EH (cell line): ENCODE results near the gene KCNJ15.
"Not testable (repeated sequence)": the region's sequence is repeated elsewhere in the genome, so short reads cannot be mapped to it uniquely, and the experiment has no call there.

Source experiments
- DNase-seq: peaks from one replicate; pipeline ENCODE4 v3.0.0-alpha.2; 2015; ENCODE audit warnings: low read depth

KCNJ15 gene

DNA sequence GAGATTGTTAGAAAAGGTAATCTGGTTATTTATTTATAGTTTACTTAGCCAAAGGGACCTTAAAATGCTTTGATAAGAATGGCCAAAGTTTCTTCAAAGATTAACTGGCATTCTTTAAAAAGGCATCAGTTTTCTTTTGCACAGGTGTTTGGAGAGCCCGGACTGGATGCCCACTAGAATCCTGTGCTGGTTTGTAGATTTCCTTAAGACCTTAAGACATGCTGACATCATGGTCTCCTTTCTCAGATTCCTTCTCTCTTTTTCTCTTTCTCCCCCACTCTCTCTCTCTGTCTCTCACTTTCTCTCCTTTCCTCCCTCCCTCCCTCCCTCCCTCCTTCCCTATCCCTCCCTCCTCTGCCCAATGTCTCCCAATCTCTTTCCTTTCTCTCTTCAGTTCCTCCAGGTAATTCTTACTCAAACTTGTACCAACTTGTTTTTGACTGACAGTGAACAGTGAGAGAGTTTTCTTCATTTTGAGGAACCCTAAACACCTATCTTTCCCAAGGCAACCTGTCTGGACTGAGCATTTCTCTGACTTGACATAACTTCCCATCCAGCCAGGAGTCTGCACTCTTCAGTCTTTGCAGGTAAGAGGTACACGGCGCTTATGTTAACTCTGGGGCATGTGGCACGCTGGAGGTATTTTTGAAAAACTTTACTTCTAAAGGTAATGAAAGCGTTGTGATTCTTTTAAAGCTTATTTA lies at the start of gene KCNJ15:
KCNJ15 (plus strand) TSS at position 393 of the 704 bp plus-strand sequence. CDS start 42,271 bp downstream, outside the sequence.
- DNase-seq: no peak

GRCh38 chr21:38208118-38208517 lies 48.7 kb upstream of the KCNJ15 start:
- no peak for DNase-seq

DNA sequence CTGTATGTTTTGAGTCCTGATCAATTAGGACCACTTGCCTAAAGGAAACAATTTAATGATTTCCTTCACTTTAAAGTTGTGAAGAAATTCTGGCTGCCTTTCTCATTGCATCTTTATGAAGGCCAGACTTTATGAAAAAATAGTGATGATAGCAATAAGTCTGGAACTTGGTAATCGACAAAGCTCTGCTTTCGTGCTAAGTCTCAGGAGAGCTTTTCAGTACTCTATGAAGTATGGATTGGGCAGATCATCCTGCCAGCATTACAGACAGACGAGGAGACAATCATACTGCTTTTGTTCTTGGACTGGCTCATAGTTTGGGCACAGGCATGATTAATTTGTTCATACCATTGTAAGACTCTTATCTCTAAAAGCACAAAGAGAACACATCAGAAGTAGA lies 45.5 kb upstream of the KCNJ15 start:
- no peak for DNase-seq

GRCh38 chr21:38212706-38213105 lies 44.1 kb upstream of the KCNJ15 start:
- DNase-seq: no peak

GRCh38 chr21:38219049-38219628 lies 37.7 kb upstream of the KCNJ15 start:
- DNase-seq: peak; percentile 82

DNA sequence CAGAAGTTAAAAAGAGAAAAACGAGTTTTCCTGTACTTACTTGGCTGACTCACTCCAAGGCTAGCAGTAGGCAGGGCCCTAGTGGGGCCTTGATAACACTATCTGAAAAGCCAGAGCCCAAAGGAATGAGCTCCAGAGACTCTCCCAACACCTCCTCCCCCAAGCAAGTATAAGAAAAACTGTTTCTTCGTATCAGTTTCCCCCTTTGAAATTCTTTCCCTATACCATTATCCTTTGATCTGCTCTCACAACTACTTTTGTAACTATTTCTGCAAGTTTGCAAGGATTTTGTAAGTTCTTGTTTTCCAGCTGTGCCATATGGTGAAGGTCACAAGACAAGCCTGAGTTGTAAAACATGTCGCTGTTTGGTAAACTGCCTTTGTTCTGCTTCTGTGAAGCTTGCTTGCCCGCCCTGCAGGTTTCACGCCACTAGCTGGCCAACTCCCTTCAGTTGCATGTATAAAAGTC lies 36.5 kb upstream of the KCNJ15 start:
- DNase-seq: no peak

DNA sequence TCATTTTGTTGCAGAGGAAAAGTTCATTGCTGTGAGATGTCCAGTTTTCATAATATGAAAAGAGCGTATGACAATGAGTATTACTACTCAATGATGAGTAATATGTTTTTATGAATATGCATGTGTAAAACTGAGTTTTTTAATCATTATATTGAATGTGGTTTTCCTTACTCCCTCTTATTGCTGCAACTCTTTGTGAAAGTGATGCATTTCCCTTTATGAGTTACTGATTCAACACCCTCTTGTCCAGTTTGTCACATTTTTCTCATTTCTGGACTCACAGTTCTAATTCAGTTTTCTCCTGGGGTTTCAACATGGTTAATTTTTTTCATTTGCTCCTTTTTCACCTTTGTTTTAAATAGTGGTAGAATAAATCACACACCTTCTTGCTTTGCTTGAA lies 35.2 kb upstream of the KCNJ15 start:
- DNase-seq: no peak

- no peak for DNase-seq
These were observed 32.8 kb upstream of the KCNJ15 start for GRCh38 chr21:38223893-38224540.

DNA sequence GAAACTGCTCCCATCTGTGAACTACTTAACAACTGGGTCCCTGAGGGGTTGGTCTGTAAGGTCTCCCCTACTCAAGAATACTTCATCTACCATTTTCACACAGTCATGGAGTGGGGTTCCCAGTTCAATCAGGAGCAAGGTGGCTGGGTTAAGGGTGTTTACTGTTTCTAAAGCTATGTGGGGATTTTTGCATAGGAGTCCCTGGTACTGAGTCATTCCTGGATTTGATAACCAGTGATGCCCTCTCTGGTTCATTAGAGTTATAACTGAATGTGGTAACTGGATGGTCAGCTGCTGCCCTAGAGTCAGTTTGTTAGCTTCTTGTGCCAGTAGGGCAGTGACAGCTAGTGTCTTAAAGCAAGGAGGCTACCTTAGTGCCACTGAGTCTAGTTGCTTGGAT lies 29.4 kb upstream of the KCNJ15 start:
- DNase-seq: no peak

DNA sequence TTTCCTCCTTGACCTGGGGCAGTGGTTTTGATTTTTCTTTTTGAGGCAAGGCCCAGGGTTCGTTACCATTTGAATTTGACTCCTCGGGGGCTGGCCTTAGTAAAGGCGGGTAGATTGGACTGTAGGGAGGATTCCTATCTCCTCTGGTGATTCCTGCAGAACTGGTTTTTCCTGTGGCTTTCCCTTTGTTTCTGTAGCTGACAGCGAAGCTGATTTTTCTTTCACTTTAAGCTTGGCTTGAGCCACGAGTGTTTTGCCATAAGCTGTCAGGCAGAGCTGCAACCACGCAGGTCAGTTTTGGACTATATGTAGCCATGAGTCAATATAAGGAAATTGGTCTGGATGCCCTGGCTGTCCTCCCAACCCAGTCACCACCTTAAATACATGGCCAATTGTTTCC lies 28.7 kb upstream of the KCNJ15 start:
- no peak for DNase-seq

DNA sequence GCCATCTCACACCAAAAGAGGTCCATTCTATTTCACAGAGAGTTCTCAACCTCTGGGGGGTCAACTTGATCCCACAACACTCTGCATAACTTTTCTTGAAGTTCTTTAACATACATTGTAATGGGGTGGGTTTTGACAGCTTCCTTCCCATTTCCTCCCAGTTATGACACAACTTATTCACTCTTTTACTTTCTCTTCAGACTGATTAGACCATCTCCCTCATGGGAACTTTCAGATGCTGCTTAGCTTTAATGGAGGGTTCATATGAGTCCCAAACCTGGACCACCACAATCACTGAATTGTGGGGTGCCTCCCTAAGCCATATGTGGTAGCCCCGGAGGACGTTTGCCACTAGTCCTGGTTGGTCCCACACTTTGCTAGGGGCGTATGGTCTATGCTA lies 28.3 kb upstream of the KCNJ15 start:
- DNase-seq: no peak

DNA sequence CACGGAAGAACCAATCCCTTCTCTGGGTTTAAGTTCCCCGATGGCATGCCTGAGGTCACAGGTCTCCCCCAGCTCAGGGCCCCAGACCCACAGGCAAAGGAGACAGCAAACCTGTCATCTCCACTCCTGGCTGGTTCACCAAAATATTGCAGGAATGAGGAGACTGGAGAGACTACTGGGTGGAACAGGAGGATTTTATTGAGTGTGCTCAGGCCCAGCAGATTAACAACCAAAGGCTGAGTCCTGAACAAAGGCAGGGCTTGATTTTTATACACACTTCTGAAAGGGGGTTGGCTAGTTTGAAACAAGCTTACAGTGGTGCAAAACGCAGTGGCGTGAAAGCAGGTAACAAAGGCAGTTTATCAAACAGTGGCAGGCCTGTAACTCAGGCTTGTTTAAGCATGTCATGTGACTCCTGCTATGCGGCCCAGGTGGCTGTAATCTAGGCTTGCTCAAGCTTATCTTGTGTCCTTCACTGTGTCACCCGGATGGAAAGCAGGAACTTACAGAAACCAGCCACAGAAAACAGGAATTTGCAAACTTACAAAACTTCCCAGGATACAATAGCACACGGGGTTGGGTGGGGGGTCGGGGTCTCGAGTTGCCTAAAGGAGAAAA lies 27.4 kb upstream of the KCNJ15 start:
- no peak for DNase-seq

- DNase-seq: no peak
These were observed 22.2 kb upstream of the KCNJ15 start for GRCh38 chr21:38234395-38235142.

- not testable (repeated sequence) for DNase-seq
These were observed 21.5 kb upstream of the KCNJ15 start for GRCh38 chr21:38235251-38235650.

- peak; percentile 26 for DNase-seq
These were observed 20.6 kb upstream of the KCNJ15 start for GRCh38 chr21:38236232-38236631.

GRCh38 chr21:38239672-38240071 lies 17.1 kb upstream of the KCNJ15 start:
- no peak for DNase-seq

DNA sequence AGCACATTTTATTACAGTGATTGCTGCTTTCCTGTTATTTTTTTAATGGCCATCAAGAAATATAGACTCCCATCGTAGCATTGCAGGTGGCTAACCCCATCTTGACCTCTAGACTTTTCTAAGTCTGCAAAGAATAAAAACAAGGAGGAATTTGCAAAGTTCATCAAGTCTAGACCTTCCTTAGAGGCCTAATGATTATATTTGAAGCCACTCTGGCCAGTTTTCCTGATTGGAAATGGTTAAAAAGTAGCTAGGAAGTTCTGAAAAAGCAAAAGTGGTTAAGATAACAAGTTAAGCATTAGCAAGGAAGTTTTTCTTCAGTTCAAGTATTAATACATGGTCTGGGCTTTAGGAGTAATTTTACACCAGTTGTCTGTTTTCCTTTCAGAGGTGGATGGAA lies 16.7 kb upstream of the KCNJ15 start:
- DNase-seq: no peak

GRCh38 chr21:38241029-38241740 lies 15.6 kb upstream of the KCNJ15 start:
- DNase-seq: peak; percentile 81

DNA sequence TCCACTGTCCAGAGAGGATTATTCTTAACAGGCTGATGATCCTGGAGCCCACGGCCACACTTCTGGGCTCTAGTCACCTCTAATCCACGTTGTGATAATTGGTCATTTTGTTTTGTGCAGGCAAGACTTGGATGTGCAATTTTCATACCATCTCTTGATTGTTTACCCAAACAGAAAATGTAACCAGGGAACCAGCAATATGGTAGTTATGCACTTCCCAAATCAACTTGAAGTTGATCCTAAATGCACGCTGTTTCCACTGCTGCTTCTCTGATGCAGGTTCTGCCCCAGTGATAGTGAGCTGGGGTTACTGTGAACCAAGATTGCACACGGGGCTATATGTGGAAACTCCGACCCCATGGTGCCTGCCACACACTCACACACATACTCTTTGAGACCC lies 14.7 kb upstream of the KCNJ15 start:
- DNase-seq: peak; percentile 28

GRCh38 chr21:38243732-38244406 lies 12.9 kb upstream of the KCNJ15 start:
- no peak for DNase-seq

DNA sequence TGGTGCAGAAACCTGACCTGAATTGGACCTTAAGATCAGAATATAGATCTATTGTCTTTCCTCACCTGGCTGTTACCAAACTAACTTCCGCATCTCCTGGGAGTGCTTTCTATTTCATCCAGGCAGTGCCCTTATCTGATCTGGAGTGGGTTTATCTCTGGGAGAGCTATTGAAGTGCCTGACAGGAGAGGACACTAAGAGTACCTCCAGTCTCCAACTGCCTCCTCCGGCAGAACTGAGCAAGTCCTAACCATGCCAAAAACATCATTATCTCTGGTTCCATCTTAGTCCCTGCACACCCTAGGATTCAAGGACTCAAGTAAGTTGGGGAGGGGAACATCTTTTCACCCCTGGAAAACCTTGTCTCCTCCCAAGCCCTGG lies 12.4 kb upstream of the KCNJ15 start:
- no peak for DNase-seq
